GM12874 (cell line): ENCODE measurements around the gene KCNQ1.

Source experiments
- TF ChIP-seq, protein P1 (sequence below): IDR thresholded peaks from 2 replicates; pipeline ENCODE4 v1.5.1; 2011; ENCODE audit warnings: low read depth, mild to moderate bottlenecking, control low read depth, low read length, moderate library complexity; ENCODE audit not compliant: insufficient read depth

KCNQ1 gene

DNA sequence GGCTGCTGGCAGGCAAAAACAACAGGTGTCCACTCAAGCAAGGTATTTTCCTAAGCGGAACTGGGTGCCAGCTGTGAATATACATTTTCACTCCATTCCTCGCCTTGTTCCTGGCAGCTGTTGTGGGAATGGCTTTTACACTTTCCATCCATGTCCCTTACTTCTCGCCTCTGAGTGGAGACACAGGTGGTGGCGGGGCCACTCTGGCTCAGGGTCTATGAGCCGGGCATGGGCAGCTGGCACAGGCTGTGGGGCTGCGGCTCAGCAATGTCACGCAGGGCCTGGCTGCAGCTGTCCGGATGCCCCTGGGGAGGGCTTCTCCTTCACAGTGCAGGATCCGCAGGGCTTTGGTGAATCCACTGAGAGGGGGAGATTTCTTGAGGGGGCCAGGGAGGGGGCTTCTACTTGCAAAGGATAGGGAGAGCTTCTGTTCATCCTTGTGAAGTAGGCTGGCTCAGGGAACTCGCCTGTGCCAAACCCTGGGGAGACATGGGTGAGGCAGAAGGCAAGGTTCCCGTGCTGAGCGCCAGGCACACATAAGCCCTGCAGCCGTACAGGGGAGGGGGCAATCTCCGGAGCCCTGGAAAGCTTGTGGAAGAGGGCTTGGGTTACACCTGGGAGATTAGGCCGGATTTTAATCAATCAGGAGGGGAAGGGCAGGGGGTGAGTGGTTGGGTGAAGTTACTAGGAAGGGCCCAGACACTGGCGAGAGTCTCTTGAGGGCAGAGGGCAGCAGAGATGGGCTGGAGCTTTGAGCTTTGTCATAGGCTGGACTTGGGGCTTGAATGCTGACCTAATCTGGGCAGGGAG lies 209.3 kb downstream of the KCNQ1 start:
- TF ChIP-seq, protein P1, sequence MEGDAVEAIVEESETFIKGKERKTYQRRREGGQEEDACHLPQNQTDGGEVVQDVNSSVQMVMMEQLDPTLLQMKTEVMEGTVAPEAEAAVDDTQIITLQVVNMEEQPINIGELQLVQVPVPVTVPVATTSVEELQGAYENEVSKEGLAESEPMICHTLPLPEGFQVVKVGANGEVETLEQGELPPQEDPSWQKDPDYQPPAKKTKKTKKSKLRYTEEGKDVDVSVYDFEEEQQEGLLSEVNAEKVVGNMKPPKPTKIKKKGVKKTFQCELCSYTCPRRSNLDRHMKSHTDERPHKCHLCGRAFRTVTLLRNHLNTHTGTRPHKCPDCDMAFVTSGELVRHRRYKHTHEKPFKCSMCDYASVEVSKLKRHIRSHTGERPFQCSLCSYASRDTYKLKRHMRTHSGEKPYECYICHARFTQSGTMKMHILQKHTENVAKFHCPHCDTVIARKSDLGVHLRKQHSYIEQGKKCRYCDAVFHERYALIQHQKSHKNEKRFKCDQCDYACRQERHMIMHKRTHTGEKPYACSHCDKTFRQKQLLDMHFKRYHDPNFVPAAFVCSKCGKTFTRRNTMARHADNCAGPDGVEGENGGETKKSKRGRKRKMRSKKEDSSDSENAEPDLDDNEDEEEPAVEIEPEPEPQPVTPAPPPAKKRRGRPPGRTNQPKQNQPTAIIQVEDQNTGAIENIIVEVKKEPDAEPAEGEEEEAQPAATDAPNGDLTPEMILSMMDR, result no peak

DNA sequence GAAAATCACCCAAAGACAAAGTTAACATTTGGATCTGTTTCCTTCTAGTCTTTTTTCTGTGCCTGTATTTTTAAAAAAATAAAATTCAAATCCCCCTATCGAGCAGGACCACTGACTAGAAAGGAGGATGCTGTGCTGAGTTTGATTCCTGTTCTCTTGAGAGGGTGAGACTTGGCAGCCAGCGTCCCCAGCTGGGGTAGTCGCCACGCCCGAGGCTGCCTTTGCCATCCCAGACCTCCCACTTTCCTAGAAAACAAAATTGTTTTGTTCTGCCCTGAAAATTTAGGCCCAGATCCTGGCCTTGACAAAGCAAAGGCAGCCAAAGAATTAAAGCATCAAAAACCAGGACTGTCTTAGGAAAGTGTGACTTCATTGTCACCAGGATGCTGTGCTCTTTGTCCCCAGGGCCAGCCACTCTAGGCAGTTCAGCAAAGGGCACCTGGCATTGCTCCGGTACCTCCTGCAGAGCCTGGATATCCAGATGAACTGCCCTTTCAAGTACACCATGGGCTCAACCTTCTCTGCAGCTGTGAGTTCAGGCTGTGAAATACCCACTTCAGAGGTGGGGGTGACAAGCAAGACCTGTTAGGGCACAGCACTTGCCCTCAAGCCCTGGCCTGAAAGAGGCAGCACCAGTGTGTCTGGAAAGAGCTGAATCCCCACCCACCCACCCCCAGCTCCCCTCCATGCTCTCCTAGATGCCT lies 210.4 kb downstream of the KCNQ1 start:
- TF ChIP-seq, protein P1, result no peak

DNA sequence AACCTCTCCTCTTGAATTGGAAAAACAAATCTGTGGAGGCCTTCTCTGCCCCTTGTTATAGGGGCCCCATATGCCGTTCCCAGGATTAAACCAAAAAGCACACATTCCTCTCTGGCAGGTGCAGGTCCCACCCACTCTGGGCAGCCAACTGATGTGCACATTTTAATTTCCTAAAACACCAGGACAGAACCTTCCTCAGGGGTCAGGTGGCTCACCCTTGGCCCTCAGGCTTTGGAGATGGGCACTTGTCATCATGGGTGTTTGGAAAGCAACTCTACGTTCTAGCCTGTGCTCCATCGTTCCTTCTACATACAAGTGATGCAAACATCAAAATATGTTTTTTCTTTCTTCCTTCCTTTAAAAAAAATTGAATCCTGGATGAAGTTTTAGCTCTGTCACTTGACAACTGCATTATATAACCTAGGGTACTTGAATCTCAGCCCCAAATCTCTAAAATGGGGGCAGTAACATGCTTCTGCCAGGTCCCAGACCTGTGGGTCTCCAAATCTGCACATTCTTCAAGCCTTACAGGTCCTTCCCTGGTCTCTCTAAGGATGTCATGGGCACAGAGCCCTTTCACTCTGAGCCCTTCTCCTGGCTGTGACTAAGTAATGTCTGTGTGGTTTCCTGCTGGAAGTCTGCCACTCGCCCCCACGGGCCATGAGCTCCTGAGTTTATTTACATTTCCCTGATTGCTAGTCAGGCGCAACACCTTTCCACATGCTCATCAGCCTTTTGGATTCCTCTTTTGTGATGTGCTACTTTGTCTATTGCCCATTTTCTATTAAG lies 211.2 kb downstream of the KCNQ1 start:
- TF ChIP-seq, protein P1, result no peak

DNA sequence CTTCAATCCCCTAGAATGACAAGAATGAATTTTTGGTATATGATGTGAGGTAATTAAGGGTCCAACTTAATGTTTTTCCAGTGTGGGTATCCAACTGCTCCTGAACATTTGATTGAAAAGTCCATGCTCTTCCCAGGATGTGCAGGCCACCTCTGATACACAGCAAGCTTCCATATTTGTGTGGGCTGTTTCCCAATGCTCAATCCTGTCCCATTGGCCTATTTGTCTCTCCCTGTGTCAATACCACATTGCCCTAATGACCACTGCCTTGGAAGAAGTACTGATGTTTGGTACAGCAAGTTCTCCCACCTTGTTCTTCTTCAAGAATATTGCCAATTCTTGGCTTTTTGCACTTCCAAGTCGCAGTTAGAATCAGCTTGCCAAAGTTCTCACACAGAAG lies 212.1 kb downstream of the KCNQ1 start:
- TF ChIP-seq, protein P1, result no peak

DNA sequence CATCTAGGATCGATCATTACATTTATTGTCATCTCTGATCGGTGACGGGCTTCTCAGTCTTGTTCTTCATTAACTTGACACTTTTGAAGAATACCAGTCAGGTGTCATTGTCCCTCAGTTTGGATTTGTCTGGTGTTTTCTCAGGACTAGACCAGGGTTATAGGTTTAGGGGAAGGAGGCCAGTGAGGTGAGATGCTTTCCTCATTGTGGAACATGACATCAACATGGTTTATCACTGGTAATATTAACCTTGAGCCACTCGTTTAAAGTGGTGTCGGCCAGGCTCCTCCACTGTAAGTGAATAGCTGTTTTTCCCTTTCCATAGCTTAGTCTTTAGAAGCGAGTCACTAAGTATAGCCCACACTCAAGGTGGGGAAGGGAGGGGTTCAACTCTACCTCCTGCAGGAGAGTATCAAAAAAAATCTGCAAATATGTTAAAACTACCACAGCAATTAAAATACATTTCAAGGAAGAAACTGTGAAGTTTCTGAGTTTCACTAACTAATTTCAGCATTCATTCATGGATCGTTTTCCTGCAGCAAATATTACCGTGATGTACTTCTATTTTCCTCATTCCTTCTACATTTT lies 213.0 kb downstream of the KCNQ1 start:
- TF ChIP-seq, protein P1, result no peak

DNA sequence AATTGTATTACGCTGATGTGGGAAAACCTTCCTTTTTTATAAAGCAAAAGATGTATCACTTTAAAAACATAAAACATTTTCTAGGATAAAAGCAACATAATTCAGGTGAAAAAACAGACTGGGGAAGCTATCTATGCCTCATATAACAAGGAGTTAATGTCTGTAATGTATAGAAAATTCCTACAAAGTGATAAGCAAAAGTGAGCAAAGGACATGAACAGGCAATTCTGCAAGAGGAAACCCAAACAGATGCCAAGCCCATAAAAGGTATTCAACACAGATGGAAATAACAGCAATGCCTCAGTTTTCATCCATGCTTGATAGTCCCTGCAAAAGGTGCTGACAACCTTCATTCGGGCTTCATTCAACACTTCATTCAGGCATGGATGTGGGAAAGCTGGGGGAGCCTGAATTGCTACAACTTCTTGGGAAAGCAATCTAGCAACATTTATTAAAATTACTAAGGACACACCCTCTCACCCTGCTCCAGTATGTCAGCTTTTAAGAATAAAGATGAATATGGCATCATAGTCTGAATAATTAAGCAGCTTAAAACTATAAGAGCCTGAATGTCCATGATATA lies 215.6 kb downstream of the KCNQ1 start:
- TF ChIP-seq, protein P1, result no peak
